GM06990 (cell line): ENCODE results near the gene GNA12.
"Not testable (repeated sequence)": the region's sequence is repeated elsewhere in the genome, so short reads cannot be mapped to it uniquely, and the experiment has no call there.

Source experiments
- DNase-seq: peaks from one replicate; pipeline ENCODE4 v3.0.0-alpha.2; 2011; ENCODE audit not compliant: insufficient read length; ENCODE audit errors: extremely low read depth
- H3K27me3 ChIP-seq: replicated peaks from 2 replicates; pipeline ENCODE4 v1.6.0; 2011; ENCODE audit warnings: low read length; ENCODE audit not compliant: control insufficient read depth, insufficient read depth
- H3K36me3 ChIP-seq: 2 replicates; pipeline ENCODE4 v1.5.1; 2011; ENCODE audit warnings: low read length; ENCODE audit not compliant: control insufficient read depth, insufficient read depth
- H3K4me3 ChIP-seq: replicated peaks from 2 replicates; pipeline ENCODE4 v1.5.1; 2011; ENCODE audit warnings: low read depth, mild to moderate bottlenecking, control low read depth, low read length
- CTCF ChIP-seq: IDR thresholded peaks from 2 replicates; pipeline ENCODE4 v1.5.1; 2011; ENCODE audit warnings: low read length, control low read depth, mild to moderate bottlenecking, inconsistent platforms; ENCODE audit not compliant: insufficient read depth, poor library complexity, severe bottlenecking

Gene GNA12

GRCh38 chr7:2738766-2739549, 105.2 kb downstream of the GNA12 start:
- no peak for TF ChIP-seq CTCF
- no peaks in the 10 kb centered on the region for H3K36me3 ChIP-seq
- no peaks in the 10 kb centered on the region for H3K27me3 ChIP-seq
- no peak overlapping the region for H3K4me3 ChIP-seq
- DNase-seq, result no peak

GRCh38 chr7:2737771-2738540, 106.2 kb downstream of the GNA12 start:
- Histone ChIP-seq H3K27me3 (no peaks in the 10 kb centered on the region), H3K36me3 (no peaks in the 10 kb centered on the region), H3K4me3 (no peak overlapping the region)
- DNase-seq, result no peak
- TF ChIP-seq CTCF, result no peak

- H3K27me3 ChIP-seq, H3K36me3 ChIP-seq, H3K4me3 ChIP-seq, DNase-seq: not testable (repeated sequence)
Measured at GRCh38 chr7:2737005-2737743, 106.9 kb downstream of the GNA12 start.

- H3K36me3 ChIP-seq, result peaks cover under 1% of the 10 kb centered on the region; the same call in 1 of the 2 replicates
- no peak for DNase-seq
- no peak for TF ChIP-seq CTCF
- no peaks in the 10 kb centered on the region for H3K27me3 ChIP-seq
- H3K4me3 ChIP-seq, result no peak overlapping the region
Measured at GRCh38 chr7:2736411-2736914, 107.6 kb downstream of the GNA12 start.

- no peak for TF ChIP-seq CTCF
- Histone ChIP-seq H3K36me3 (peaks cover 5% of the 10 kb centered on the region), H3K4me3 (no peak overlapping the region), H3K27me3 (no peaks in the 10 kb centered on the region)
- no peak for DNase-seq
Measured at GRCh38 chr7:2735744-2736143, 108.4 kb downstream of the GNA12 start.
